Measurements from ENCODE around the gene ATP9B.

- TF ChIP-seq EZH2 (IDR thresholded peaks at IDR 0.05; ENCODE audit: insufficient read depth, poor library complexity, severe bottlenecking) (no peak), EZH2phosphoT487 (IDR thresholded peaks at IDR 0.05; ENCODE audit: insufficient read depth, low read depth) (no peak)
Observed at GRCh38 chr18:79360933-79361332, 291.7 kb downstream of the ATP9B start.

Measured in GM23248 (cell line).